ENCODE results near the gene FUT6.

The FUT6 gene

GRCh38 chr19:5827891-5828660 is 11.4 kb downstream of the FUT6 start:
- DNase-seq (ENCODE audit: low read depth, low spot score), result no peak

DNA sequence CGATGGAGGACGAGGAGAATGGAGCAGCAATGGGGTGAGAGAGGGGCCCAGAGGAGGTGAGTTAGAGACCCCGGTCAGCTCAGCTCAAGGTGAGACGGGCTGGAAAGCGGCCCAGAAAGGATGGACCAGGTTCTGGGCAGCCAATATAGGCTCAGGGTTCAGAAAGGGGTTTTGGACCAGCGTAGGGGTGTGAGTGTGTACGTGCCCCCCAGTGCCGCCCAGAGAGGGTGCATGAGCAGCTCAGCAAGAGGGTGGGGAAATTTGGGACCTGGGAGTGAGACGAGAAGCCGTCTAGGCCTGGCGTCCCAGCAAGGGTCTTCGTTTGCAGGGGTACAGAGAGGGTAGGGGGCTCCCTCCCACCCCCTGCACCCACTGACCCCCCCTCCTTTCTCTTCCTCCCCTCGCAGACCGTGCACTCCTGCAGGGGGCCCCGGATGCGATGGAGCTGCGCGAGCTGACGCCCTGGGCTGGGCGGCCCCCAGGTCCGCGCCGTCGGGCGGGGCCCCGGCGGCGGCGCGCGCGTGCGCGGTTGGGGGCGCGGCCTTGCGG is 12.1 kb downstream of the FUT6 start:
- no peak for DNase-seq (ENCODE audit: low read depth, low spot score)

DNA sequence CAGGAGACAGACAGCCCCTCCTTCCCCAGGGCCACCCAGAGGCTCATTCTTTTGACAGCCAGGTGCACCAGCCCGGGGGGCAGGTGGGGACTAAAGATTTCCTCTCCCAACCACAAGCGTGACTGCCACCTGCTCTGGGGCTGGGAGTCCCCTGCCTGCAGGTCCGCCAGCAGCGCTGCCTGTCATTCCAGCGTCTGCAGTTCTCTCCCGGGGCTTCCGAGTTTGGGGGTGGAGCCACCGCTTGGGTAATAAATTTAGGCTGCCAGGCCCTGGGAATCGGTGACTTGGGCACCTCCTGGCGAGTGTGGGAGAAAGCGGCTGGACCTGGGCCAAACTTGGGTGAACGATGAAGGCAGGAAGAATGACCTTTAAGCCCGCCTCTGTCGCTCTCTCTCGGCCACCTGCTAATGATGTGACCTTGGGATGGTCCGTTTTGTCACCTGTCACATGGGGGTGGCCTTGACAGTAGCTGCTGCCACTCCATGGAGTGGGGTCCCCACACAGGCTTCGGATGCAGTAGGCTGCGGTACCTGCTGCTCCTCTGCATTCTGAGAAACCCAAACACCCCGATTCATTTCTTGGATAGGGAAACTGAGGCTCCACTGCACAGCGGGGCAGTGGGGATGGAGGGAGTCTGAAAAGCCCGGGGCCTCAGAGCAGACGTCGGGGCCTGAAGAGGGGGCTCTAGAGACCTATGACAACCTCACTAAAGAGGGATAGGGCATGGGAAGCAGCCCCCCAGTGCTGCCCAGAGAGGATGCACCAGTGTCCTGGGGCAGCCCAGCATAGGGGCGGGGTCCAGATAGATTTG is 12.8 kb downstream of the FUT6 start:
- DNase-seq (ENCODE audit: low read depth, low spot score), result no peak

DNA sequence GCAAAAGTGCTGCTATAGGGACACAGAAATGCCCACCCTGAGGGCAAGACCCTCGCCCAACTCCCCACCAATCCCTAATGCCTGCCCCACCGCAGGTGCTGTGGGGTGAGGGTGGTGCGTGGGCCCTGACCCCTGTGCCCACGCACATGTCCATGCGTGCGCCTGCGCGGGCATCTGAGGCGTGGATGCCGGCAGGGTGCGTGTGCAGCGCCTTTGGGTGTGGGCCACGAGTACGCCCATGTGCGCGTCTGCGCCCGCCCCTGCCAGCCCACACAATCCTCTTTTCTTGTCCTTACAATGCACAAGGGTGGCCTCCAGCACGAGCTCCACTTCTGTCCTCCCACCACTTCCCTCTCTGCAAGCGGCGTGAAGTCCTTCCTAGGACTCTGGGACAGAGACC is 14.3 kb downstream of the FUT6 start:
- DNase-seq (ENCODE audit: low read depth, low spot score), result no peak

DNA sequence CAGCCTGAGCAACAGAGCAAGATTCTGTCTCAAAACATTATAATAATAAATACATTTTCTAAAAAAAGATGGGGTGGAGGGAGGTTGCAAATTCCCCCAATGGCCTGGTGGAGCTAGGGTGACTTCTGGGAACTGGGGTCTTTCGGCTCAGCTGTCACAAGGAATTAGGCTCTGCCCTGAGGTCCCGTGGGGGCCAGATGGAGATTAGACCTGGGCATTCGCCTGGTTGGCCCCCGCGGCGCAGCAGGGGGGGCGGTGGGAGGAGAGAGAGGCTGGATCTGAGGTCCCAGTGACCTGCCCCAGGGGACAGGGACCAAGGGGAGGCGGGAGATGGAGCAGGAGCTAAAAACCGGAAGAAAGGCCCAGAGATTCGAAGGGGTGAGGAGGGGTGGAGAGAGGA is 14.8 kb downstream of the FUT6 start:
- DNase-seq (ENCODE audit: low read depth, low spot score), result no peak

DNA sequence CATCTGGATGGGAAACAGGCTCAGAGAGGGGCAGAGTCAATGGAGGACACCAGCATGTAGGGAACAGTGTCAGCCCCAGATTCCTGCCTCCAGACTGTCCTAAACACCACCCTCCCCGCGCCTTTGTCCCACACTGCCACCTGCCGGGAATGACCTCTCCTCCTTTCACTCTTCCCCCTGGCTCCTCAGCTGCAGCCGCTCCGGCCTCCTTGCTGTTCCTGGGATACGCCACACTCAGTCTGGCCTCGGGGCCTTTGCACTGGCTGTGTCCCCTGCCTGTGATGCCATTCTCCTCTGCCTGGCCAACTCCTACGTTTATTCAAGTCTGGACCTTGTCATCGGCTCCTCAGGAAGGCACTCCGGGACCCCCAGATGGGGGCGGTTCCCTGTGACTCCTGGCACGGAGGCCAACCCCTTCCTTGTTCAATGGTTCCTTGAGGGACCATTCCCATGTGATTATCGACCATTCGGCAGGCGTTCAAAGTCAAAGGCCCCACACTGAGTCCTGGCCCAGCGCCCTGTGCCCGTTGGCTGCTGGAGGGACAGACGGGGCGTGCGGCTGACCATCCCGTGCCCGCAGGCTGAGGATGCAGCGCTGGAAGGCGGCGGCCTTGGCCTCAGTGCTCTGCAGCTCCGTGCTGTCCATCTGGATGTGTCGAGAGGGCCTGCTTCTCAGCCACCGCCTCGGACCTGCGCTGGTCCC is 15.8 kb downstream of the FUT6 start:
- DNase-seq (ENCODE audit: low read depth, low spot score), result no peak

DNA sequence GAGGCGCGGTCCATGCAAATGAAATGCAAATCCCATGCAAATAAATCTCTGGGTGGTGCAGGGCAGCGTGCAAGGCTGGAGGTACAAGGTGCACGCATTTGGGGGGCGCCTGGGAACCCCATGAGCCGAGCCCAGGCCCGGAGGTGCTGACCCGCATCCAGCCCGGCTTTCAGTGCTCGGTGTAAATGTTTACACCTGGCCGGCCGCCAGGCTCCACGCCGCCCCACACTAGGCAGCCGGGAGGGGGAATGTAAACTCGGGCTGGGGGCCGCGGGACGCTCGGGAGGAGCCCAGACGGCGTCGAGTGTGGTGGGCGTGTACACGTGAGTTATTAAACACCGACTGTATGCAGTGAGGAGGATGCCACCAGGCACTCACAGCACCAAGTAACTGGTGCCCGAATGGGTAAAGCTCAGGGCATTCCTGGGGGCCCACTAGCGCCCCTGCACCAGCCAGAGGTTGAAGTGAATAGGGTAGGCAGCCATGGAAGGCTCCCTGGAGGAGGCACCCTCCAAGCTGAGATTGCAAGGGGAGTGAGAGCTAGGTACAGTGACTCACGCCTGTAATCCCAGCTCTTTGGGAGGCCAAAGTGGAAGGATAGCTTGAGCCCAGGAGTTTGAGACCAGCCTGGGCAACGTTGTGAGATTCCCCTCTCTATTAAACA is 17.2 kb downstream of the FUT6 start:
- DNase-seq (ENCODE audit: low read depth, low spot score), result no peak

GRCh38 chr19:5821521-5822180 is 17.9 kb downstream of the FUT6 start:
- DNase-seq (ENCODE audit: low read depth, low spot score), result no peak

DNA sequence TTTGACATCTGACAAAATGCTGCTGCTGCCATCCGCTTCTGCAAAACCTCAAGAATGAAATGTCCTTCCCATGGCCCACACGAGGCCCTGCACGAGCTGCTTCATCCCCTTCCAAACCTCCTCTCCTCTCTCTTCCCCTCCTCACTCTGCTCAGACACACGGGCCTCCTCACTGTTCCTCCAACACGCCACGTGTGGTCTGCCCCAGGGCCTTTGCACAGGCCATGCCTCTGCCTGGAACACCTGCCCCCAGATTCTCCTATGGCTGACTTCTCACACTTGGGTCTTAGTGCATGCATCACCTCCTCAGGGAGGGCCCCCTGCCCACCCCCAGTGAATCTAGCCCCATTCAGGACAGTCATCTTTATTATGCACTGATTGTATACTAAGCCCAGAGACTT is 18.7 kb downstream of the FUT6 start:
- no peak for DNase-seq (ENCODE audit: low read depth, low spot score)

- no peak for DNase-seq (ENCODE audit: low read depth, low spot score)
Measured at GRCh38 chr19:5818594-5818993, 20.9 kb downstream of the FUT6 start.

GRCh38 chr19:5817218-5817617 is 22.3 kb downstream of the FUT6 start:
- DNase-seq (ENCODE audit: low read depth, low spot score), result no peak

DNA sequence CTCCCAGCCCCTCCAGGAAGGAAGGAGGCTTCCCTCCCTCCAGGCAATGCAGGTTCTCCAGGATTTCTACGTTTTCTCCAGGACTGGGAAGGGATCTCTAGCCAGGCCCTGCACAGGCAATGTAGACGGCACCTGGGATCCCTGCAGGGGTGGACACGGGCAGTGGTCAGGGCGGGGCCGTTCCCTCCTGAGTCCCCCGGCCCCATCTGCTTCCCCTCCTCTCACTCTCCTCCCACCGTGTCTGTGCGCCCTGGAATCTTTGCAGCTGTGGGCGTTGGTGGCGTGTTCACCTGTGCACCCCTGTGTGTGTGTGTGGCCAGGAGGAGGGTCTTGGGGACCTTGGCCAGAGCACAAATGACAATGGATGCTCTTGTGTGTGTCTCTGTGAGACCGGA is 24.7 kb downstream of the FUT6 start:
- no peak for DNase-seq (ENCODE audit: low read depth, low spot score)

DNA sequence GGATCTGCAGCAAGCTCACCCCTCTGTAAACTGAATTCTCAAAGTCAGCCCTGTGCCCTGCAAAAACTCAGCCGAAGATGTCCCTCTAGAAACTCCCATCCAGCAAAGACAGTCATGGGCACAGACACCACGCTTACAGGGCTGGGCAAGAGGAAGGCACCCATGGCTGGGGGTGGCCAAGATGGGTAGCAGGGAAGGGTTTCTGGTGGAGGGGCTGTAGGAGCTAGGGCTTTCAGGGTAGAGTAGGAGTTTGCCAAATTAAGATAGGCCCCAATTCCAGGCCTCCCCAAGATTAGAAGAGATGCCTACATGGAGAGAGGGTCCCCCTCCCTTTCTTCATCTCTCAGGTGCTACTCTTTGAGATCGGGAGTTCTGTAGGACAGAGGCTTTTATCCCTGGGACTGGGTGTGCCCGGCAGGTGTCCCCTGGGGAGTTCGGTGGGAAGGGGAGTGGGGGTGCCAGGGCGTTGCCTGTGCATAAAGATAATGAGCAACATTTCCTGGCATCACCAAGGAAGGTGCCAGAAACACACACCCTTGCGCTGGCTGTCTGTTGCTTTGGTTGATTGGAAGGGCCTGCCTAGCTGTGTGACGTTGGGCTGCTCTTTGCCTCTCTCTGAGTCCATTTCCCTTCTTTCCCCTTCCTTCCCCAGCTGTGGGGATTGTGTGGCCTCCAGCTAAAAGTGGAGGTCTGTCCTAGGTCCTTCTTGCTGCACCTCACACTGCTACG is 25.2 kb downstream of the FUT6 start:
- DNase-seq (ENCODE audit: low read depth, low spot score), result no peak

GRCh38 chr19:5811117-5811516 is 28.4 kb downstream of the FUT6 start:
- DNase-seq (ENCODE audit: low read depth, low spot score), result no peak

DNA sequence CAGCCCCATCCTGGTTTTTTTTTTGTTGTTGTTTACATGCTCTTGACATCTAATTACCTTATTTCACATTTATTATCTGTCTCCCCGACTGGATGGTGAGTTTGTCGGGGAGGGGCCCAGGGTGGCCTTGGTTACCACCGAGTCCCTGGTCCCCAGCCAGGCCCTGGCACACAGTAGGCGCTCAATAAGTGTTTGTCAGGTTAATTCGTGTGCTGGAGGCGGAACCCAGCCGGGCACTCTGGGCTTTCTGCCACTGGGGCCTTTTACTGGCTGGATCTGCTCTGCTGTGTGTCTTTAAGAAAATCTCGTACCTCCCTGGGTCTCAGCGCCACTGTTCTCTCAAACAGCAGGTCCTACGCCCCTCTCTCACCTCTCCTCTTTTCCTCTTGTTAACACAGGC is 30.0 kb downstream of the FUT6 start:
- no peak for DNase-seq (ENCODE audit: low read depth, low spot score)

GRCh38 chr19:5809053-5809452 is 30.4 kb downstream of the FUT6 start:
- DNase-seq (ENCODE audit: low read depth, low spot score), result no peak

GRCh38 chr19:5808120-5808816 is 31.2 kb downstream of the FUT6 start:
- DNase-seq (ENCODE audit: low read depth, low spot score), result no peak

GRCh38 chr19:5806905-5807304 is 32.6 kb downstream of the FUT6 start:
- no peak for DNase-seq (ENCODE audit: low read depth, low spot score)

- no peak for DNase-seq (ENCODE audit: low read depth, low spot score)
Measured at GRCh38 chr19:5806133-5806489, 33.4 kb downstream of the FUT6 start.

Data from iPS DF 19.7 (cell line).